HG02981 (cell line): ENCODE results near the gene KIF11.
A peak's percentile ranks its signal among the peaks of the same experiment; 100 is the strongest.
"Not testable (repeated sequence)": the region's sequence is repeated elsewhere in the genome, so short reads cannot be mapped to it uniquely, and the experiment has no call there.

Experiments used
- ATAC-seq: cut with Tn5 transposase; IDR thresholded peaks from one replicate; pipeline ENCODE4 v1.9.1; 2021; ENCODE audit warnings: mild to moderate bottlenecking, moderate library complexity; ENCODE audit not compliant: unreplicated experiment

KIF11 gene

GRCh38 chr10:92592761-92593618, at the start of gene KIF11:
Gene KIF11, plus strand, starts transcription at chr10:92593130. Its CDS starts 246 bp downstream, at chr10:92593376.
- peak; percentile 79 for ATAC-seq

- ATAC-seq = no peak
Observed at GRCh38 chr10:92544296-92544695, 48.6 kb upstream of the KIF11 start.

GRCh38 chr10:92545556-92545955, 47.4 kb upstream of the KIF11 start:
- no peak for ATAC-seq

GRCh38 chr10:92547676-92548075, 45.3 kb upstream of the KIF11 start:
- no peak for ATAC-seq

GRCh38 chr10:92550924-92551323, 42.0 kb upstream of the KIF11 start:
- no peak for ATAC-seq

- ATAC-seq = no peak
Observed at GRCh38 chr10:92552310-92552709, 40.6 kb upstream of the KIF11 start.

GRCh38 chr10:92553959-92554358, 39.0 kb upstream of the KIF11 start:
- ATAC-seq = no peak

- no peak for ATAC-seq
Observed at GRCh38 chr10:92559046-92559445, 33.9 kb upstream of the KIF11 start.

GRCh38 chr10:92562424-92562823, 30.5 kb upstream of the KIF11 start:
- no peak for ATAC-seq

- peak; percentile 59 for ATAC-seq
Observed at GRCh38 chr10:92567952-92568600, 24.9 kb upstream of the KIF11 start.

GRCh38 chr10:92569071-92569470, 23.9 kb upstream of the KIF11 start:
- no peak for ATAC-seq

GRCh38 chr10:92569663-92570062, 23.3 kb upstream of the KIF11 start:
- ATAC-seq = not testable (repeated sequence)

- ATAC-seq = no peak
Observed at GRCh38 chr10:92571649-92572048, 21.3 kb upstream of the KIF11 start.

GRCh38 chr10:92572362-92573090, 20.4 kb upstream of the KIF11 start:
- ATAC-seq = no peak

GRCh38 chr10:92573091-92573797, 19.7 kb upstream of the KIF11 start:
- peak; percentile 36 for ATAC-seq

GRCh38 chr10:92573798-92574547, 19.0 kb upstream of the KIF11 start, which contains the start of gene IDE:
Gene IDE, minus strand, starts transcription at chr10:92574093. Its CDS starts 74 bp downstream, at chr10:92574019.
- ATAC-seq = peak; percentile 67

- ATAC-seq = peak; percentile 26
Observed at GRCh38 chr10:92574548-92575261, 18.2 kb upstream of the KIF11 start.

GRCh38 chr10:92575961-92576360, 17.0 kb upstream of the KIF11 start:
- ATAC-seq = no peak

- not testable (repeated sequence) for ATAC-seq
Observed at GRCh38 chr10:92582347-92582746, 10.6 kb upstream of the KIF11 start.
